ENCODE measurements around the gene DIAPH1. TPM values are rescaled to one million over a fixed set of nuclear protein-coding genes. Genes with fewer than 3 reads are reported as not detected.

DIAPH1 gene
- total RNA-seq, 2 donors from 2014 or later = 186 to 268 TPM

- no peaks in the 10 kb centered on the region for H3K9me3 Mint-ChIP-seq
- ATAC-seq (replicated peaks) = no peak
- H3K36me3 Mint-ChIP-seq (ENCODE audit: low read depth) = peaks cover 98% of the 10 kb centered on the region
Measured at GRCh38 chr5:141573489-141574121, 45.2 kb downstream of the DIAPH1 start.

GRCh38 chr5:141570655-141571054, 48.1 kb downstream of the DIAPH1 start:
- H3K27me3 Mint-ChIP-seq = no peaks in the 10 kb centered on the region
- peaks cover 5% of the 10 kb centered on the region for H3K4me1 Mint-ChIP-seq
- peak overlapping the region; percentile 73 for H3K27ac Mint-ChIP-seq
- no peak for ATAC-seq (replicated peaks)
- peaks cover 98% of the 10 kb centered on the region for H3K36me3 Mint-ChIP-seq (ENCODE audit: low read depth)
- no peak overlapping the region for H3K4me3 Mint-ChIP-seq
- no peaks in the 10 kb centered on the region for H3K9me3 Mint-ChIP-seq

More at GRCh38 chr5:141573489-141574121, 45.2 kb downstream of the DIAPH1 start:
- no peaks in the 10 kb centered on the region for H3K27me3 Mint-ChIP-seq
- no peak overlapping the region for H3K4me3 Mint-ChIP-seq
- no peaks in the 10 kb centered on the region for H3K4me1 Mint-ChIP-seq
- no peak overlapping the region for H3K27ac Mint-ChIP-seq

- Mint-ChIP-seq H3K9me3 (no peaks in the 10 kb centered on the region), H3K4me3 (no peak overlapping the region), H3K27ac (peak overlapping the region; percentile 72), H3K27me3 (no peaks in the 10 kb centered on the region), H3K4me1 (peaks cover 19% of the 10 kb centered on the region), H3K36me3 (ENCODE audit: low read depth) (peaks cover 100% of the 10 kb centered on the region)
- ATAC-seq (replicated peaks) = no peak
Measured at GRCh38 chr5:141567513-141568117, 51.2 kb downstream of the DIAPH1 start.

- Mint-ChIP-seq H3K27me3 (no peaks in the 10 kb centered on the region), H3K4me1 (peaks cover 19% of the 10 kb centered on the region), H3K9me3 (no peaks in the 10 kb centered on the region), H3K36me3 (ENCODE audit: low read depth) (peaks cover 100% of the 10 kb centered on the region), H3K27ac (peak overlapping the region; percentile 72), H3K4me3 (no peak overlapping the region)
- ATAC-seq (replicated peaks) = no peak
Measured at GRCh38 chr5:141565826-141566570, 52.8 kb downstream of the DIAPH1 start.

- Mint-ChIP-seq H3K27ac (peak overlapping the region; percentile 72), H3K9me3 (no peaks in the 10 kb centered on the region), H3K27me3 (no peaks in the 10 kb centered on the region), H3K36me3 (ENCODE audit: low read depth) (peaks cover 100% of the 10 kb centered on the region), H3K4me3 (peak overlapping the region; percentile 50), H3K4me1 (peaks cover 24% of the 10 kb centered on the region)
- ATAC-seq (replicated peaks) = peak; percentile 94
Measured at GRCh38 chr5:141564216-141564692, 54.5 kb downstream of the DIAPH1 start.

- H3K9me3 Mint-ChIP-seq = no peaks in the 10 kb centered on the region
- no peak overlapping the region for H3K4me3 Mint-ChIP-seq
- peaks cover 98% of the 10 kb centered on the region for H3K36me3 Mint-ChIP-seq (ENCODE audit: low read depth)
- peak overlapping the region; percentile 31 for H3K27ac Mint-ChIP-seq
- H3K27me3 Mint-ChIP-seq = no peaks in the 10 kb centered on the region
- no peak for ATAC-seq (replicated peaks)
- H3K4me1 Mint-ChIP-seq = peaks cover 39% of the 10 kb centered on the region
Measured at GRCh38 chr5:141560725-141561483, 57.9 kb downstream of the DIAPH1 start.

GRCh38 chr5:141560151-141560550, 58.6 kb downstream of the DIAPH1 start:
- Mint-ChIP-seq H3K4me3 (no peak overlapping the region), H3K9me3 (no peaks in the 10 kb centered on the region), H3K27ac (peak overlapping the region; percentile 31), H3K36me3 (ENCODE audit: low read depth) (peaks cover 98% of the 10 kb centered on the region), H3K27me3 (no peaks in the 10 kb centered on the region), H3K4me1 (peaks cover 35% of the 10 kb centered on the region)
- no peak for ATAC-seq (replicated peaks)

GRCh38 chr5:141559461-141559860, 59.3 kb downstream of the DIAPH1 start:
- peaks cover 98% of the 10 kb centered on the region for H3K36me3 Mint-ChIP-seq (ENCODE audit: low read depth)

GRCh38 chr5:141558150-141558549, 60.6 kb downstream of the DIAPH1 start:
- no peaks in the 10 kb centered on the region for H3K9me3 Mint-ChIP-seq
- H3K27me3 Mint-ChIP-seq = no peaks in the 10 kb centered on the region
- peaks cover 23% of the 10 kb centered on the region for H3K4me1 Mint-ChIP-seq
- H3K4me3 Mint-ChIP-seq = no peak overlapping the region
- H3K27ac Mint-ChIP-seq = peak overlapping the region; percentile 85
- peaks cover 96% of the 10 kb centered on the region for H3K36me3 Mint-ChIP-seq (ENCODE audit: low read depth)
- no peak for ATAC-seq (replicated peaks)

More at GRCh38 chr5:141559461-141559860, 59.3 kb downstream of the DIAPH1 start:
- Mint-ChIP-seq H3K4me1 (peaks cover 32% of the 10 kb centered on the region), H3K9me3 (no peaks in the 10 kb centered on the region), H3K4me3 (no peak overlapping the region), H3K27me3 (no peaks in the 10 kb centered on the region), H3K27ac (peak overlapping the region; percentile 31)
- no peak for ATAC-seq (replicated peaks)

- Mint-ChIP-seq H3K4me1 (peaks cover 23% of the 10 kb centered on the region), H3K9me3 (no peaks in the 10 kb centered on the region), H3K4me3 (no peak overlapping the region), H3K27ac (peak overlapping the region; percentile 85), H3K27me3 (no peaks in the 10 kb centered on the region), H3K36me3 (ENCODE audit: low read depth) (peaks cover 94% of the 10 kb centered on the region)
- ATAC-seq (replicated peaks) = peak; percentile 84
Measured at GRCh38 chr5:141557681-141558136, 61.1 kb downstream of the DIAPH1 start.

- peaks cover 98% of the 10 kb centered on the region for H3K36me3 Mint-ChIP-seq (ENCODE audit: low read depth)
- H3K4me1 Mint-ChIP-seq = peaks cover 7% of the 10 kb centered on the region
- no peak for ATAC-seq (replicated peaks)
Measured at GRCh38 chr5:141547921-141548320, 70.9 kb downstream of the DIAPH1 start.

GRCh38 chr5:141547488-141547887, 71.3 kb downstream of the DIAPH1 start:
- peaks cover 98% of the 10 kb centered on the region for H3K36me3 Mint-ChIP-seq (ENCODE audit: low read depth)
- H3K9me3 Mint-ChIP-seq = peaks cover 4% of the 10 kb centered on the region
- no peak for ATAC-seq (replicated peaks)
- H3K4me3 Mint-ChIP-seq = no peak overlapping the region
- H3K4me1 Mint-ChIP-seq = peaks cover 7% of the 10 kb centered on the region
- H3K27me3 Mint-ChIP-seq = no peaks in the 10 kb centered on the region
- no peak overlapping the region for H3K27ac Mint-ChIP-seq

More at GRCh38 chr5:141547921-141548320, 70.9 kb downstream of the DIAPH1 start:
- Mint-ChIP-seq H3K27me3 (no peaks in the 10 kb centered on the region), H3K4me3 (no peak overlapping the region), H3K9me3 (peaks cover 4% of the 10 kb centered on the region), H3K27ac (no peak overlapping the region)

GRCh38 chr5:141543053-141543452, 75.7 kb downstream of the DIAPH1 start:
- no peaks in the 10 kb centered on the region for H3K27me3 Mint-ChIP-seq
- H3K36me3 Mint-ChIP-seq (ENCODE audit: low read depth) = peaks cover 88% of the 10 kb centered on the region
- H3K9me3 Mint-ChIP-seq = peaks cover 4% of the 10 kb centered on the region

More at GRCh38 chr5:141543053-141543452, 75.7 kb downstream of the DIAPH1 start:
- no peak overlapping the region for H3K27ac Mint-ChIP-seq
- no peak overlapping the region for H3K4me3 Mint-ChIP-seq
- no peaks in the 10 kb centered on the region for H3K4me1 Mint-ChIP-seq
- ATAC-seq (replicated peaks) = no peak

Measured in activated T-helper 17 cell treated with anti-CD3 and anti-CD28 coated beads, Interleukin-2, amount 50 U/mL, for 72 hours (primary cell).